Vagina (tissue), 2 donors: Measurements from ENCODE around the gene SVBP. TPM values are rescaled to one million over a fixed set of nuclear protein-coding genes. Genes with fewer than 3 reads are reported as not detected.

Experiments used
- DNase-seq, 2 donors: peaks; one replicate each; pipeline ENCODE4 v3.0.0-alpha.2; 2017; ENCODE audit errors: extremely low spot score in 2 of 2
- H3K27ac ChIP-seq: fragments of 200-600 bp; sonication (generic); one replicate; pipeline ENCODE4 v1.5.1; 2019
- H3K27me3 ChIP-seq: fragments of 200-600 bp; sonication (generic); one replicate; pipeline ENCODE4 v1.5.1; 2019
- H3K36me3 ChIP-seq, 2 donors: fragments of 200-600 bp; sonication (generic); one replicate each; pipeline ENCODE4 v1.5.1; 2017 to 2019
- H3K4me1 ChIP-seq: fragments of 200-600 bp; sonication (generic); one replicate; pipeline ENCODE4 v1.5.1; 2019
- H3K4me3 ChIP-seq, 2 donors: fragments of 200-600 bp; sonication (generic); 1 replicate in 1 of 2; 2 replicates in 1 of 2; pipeline ENCODE4 v1.5.1; 2016 to 2019
- H3K9me3 ChIP-seq: fragments of 200-600 bp; sonication (generic); one replicate; pipeline ENCODE4 v1.5.1; 2019
- POLR2A ChIP-seq, 2 donors: fragments of 450-650 bp; IDR thresholded peaks; one replicate each; pipeline ENCODE4 v1.6.1; 2017; ENCODE audit warnings: antibody characterized with exemption in 2 of 2, mild to moderate bottlenecking in 2 of 2, moderate library complexity in 2 of 2
- POLR2AphosphoS5 ChIP-seq, 2 donors: sonication (generic); formaldehyde crosslinking; IDR thresholded peaks; one replicate each; pipeline ENCODE4 v1.9.0; 2017; ENCODE audit warnings: antibody characterized with exemption in 2 of 2, mild to moderate bottlenecking in 2 of 2, low read depth in 1 of 2; ENCODE audit not compliant: insufficient read depth in 1 of 2
- intact Hi-C: fragments of 100-400 bp; cut with DNase I; formaldehyde crosslinking; loops from one replicate; pipeline ENCODE4 v1.15.1; 2023
- total RNA-seq: library from RNA; depleted of rRNA; stranded (reverse); fragments of >200 nt; gene quantifications from one replicate; pipeline ENCODE4 v1.2.3, GENCODE V29; 2016
- TF ChIP-seq, protein P1 (sequence below), 3 experiments: fragments of 450-650 bp in 2 of 3; fragments of 200-600 bp in 1 of 3; sonication (generic) in 1 of 3; IDR thresholded peaks; one replicate each; pipeline ENCODE4 v1.5.1; 2017 to 2019; ENCODE audit warnings: antibody characterized with exemption in 3 of 3, mild to moderate bottlenecking in 2 of 3, moderate library complexity in 2 of 3

The SVBP gene
- total RNA-seq, 1 donor from 2014 or later = 23.8 TPM

DNA sequence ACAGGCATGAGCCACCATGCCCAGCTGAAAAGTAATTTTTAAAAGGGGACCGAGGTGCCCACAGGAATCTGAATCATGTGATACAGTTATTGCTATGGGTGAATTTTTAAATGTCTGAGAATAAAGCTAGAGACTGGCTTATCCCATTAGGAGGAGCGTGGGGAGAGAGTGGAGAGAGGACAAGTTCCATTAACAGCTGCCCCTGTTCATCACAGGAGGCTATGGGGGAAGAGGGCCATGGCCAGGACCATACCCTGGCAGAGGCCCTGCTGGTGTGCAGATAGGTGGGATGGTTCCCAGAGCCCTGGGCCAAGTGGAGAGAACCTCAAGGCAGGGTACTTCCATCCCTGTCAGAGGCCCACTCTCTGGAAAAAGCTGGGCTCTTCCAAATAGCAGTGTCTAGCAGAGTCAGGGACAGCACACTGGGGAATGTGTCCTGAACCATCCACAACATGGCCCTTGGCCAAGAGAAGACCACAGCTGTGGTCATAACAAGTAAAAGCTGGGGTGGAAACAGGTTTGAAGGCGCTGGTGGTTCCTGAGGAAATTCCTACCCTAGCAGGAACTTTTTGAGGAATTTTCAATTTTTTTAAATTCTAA, 15.5 kb upstream of the SVBP start:
- Histone ChIP-seq H3K4me1 (no peaks in the 10 kb centered on the region), H3K9me3 (no peaks in the 10 kb centered on the region), H3K4me3 (no peak overlapping the region), H3K27ac (no peak overlapping the region), H3K36me3 (no peaks in the 10 kb centered on the region), H3K27me3 (no peaks in the 10 kb centered on the region)
- TF ChIP-seq POLR2AphosphoS5 (IDR thresholded peaks at IDR 0.05; ENCODE audit: insufficient read depth in 1 of 2, low read depth in 1 of 2) (no peak), POLR2A (IDR thresholded peaks at IDR 0.05) (no peak)
- TF ChIP-seq, protein P1, sequence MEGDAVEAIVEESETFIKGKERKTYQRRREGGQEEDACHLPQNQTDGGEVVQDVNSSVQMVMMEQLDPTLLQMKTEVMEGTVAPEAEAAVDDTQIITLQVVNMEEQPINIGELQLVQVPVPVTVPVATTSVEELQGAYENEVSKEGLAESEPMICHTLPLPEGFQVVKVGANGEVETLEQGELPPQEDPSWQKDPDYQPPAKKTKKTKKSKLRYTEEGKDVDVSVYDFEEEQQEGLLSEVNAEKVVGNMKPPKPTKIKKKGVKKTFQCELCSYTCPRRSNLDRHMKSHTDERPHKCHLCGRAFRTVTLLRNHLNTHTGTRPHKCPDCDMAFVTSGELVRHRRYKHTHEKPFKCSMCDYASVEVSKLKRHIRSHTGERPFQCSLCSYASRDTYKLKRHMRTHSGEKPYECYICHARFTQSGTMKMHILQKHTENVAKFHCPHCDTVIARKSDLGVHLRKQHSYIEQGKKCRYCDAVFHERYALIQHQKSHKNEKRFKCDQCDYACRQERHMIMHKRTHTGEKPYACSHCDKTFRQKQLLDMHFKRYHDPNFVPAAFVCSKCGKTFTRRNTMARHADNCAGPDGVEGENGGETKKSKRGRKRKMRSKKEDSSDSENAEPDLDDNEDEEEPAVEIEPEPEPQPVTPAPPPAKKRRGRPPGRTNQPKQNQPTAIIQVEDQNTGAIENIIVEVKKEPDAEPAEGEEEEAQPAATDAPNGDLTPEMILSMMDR (IDR thresholded peaks at IDR 0.05) = no peak
- DNase-seq = no peak
- intact Hi-C loops = no loop called here

DNA sequence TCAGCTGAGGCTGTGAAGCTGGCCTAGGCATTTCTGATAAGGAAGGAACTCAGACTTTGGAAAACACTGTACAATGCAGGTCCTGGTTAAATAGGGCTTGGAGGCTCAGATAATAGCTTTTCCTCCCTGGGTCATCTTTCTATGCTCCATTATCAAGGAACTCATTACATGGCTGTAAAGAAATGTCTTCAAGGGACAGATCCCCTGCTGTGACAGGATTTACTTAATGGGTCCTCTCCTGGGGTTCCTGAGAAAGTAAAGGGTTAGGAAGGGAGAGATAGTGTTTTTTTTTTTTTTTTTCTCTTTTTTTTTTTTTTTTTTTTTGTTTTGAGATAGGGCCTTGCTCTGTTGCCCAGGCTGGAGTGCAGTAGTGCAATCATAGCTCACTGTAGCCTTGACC, 14.1 kb upstream of the SVBP start:
- Histone ChIP-seq H3K9me3 (no peaks in the 10 kb centered on the region), H3K4me1 (no peaks in the 10 kb centered on the region), H3K27me3 (no peaks in the 10 kb centered on the region), H3K4me3 (no peak overlapping the region), H3K27ac (no peak overlapping the region), H3K36me3 (no peaks in the 10 kb centered on the region)
- no peak for TF ChIP-seq POLR2AphosphoS5 (IDR thresholded peaks at IDR 0.05; ENCODE audit: insufficient read depth in 1 of 2, low read depth in 1 of 2)
- TF ChIP-seq, protein P1 (IDR thresholded peaks at IDR 0.05) = no peak
- no peak for TF ChIP-seq POLR2A (IDR thresholded peaks at IDR 0.05)
- no peak for DNase-seq
- intact Hi-C loops = no loop called here

DNA sequence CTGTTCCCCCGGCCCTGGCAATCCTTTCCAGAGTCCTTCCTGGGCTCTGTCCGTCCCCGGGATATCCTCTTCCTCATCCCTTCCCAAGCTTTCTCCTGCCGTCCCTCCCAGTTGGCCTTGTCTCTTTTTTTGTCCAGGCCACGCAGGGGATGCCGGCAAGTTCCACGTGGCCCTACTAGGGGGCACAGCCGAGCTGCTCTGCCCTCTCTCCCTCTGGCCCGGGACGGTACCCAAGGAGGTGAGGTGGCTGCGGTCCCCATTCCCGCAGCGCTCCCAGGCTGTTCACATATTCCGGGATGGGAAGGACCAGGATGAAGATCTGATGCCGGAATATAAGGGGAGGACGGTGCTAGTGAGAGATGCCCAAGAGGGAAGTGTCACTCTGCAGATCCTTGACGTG, 13.4 kb upstream of the SVBP start:
- Histone ChIP-seq H3K27ac (no peak overlapping the region), H3K36me3 (no peaks in the 10 kb centered on the region), H3K27me3 (no peaks in the 10 kb centered on the region), H3K4me1 (no peaks in the 10 kb centered on the region), H3K4me3 (no peak overlapping the region), H3K9me3 (no peaks in the 10 kb centered on the region)
- no peak for DNase-seq
- intact Hi-C loops = no loop called here
- no peak for TF ChIP-seq POLR2AphosphoS5 (IDR thresholded peaks at IDR 0.05; ENCODE audit: insufficient read depth in 1 of 2, low read depth in 1 of 2)
- TF ChIP-seq POLR2A (IDR thresholded peaks at IDR 0.05) = no peak
- TF ChIP-seq, protein P1 (IDR thresholded peaks at IDR 0.05) = no peak

DNA sequence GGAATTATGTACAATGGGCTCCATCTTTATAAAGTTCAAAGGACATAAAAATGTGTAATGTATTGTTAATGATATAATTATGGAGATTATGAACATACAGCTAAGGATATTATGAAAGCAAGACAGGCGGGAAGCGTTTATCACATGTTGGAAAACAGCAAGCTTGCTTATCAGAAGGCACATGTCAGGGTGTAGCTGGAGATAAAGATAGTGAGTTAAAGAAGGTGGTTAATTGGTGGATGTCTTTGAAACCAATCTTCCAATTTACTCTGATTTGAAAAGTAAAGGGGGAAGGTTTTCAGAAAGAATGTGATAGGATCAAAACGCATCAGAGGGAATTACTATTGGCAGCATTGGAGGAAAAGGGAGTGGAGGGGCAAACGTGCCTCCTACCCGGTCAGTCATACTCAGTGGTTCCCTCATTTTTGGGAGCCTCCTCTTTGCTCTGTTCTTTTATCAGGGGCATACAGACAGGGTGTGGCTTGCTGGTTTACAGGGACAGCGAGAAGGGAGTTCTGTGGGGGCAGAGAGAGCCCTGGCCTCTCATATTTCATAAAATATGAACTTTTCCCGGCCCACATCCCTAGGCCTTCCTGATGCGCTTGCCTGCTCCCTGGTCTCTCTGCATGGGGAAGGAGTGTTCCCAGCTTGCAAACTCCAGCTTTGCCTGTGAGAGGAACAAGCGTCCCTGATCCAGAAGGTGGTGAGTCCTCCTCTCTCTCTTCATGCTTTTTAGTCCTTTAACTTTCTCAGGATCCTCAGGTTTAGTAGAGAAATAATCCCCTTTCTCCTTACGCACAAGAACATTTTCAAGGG, 8.0 kb upstream of the SVBP start:
- no peaks in the 10 kb centered on the region for H3K36me3 ChIP-seq
- intact Hi-C loops = no loop called here
- no peak overlapping the region for H3K4me3 ChIP-seq
- H3K27ac ChIP-seq = no peak overlapping the region
- H3K27me3 ChIP-seq = no peaks in the 10 kb centered on the region
- no peak for DNase-seq
- TF ChIP-seq, protein P1 (IDR thresholded peaks at IDR 0.05) = no peak
- TF ChIP-seq POLR2AphosphoS5 (IDR thresholded peaks at IDR 0.05; ENCODE audit: insufficient read depth in 1 of 2, low read depth in 1 of 2) = no peak
- TF ChIP-seq POLR2A (IDR thresholded peaks at IDR 0.05) = no peak
- peaks cover 11% of the 10 kb centered on the region for H3K4me1 ChIP-seq
- H3K9me3 ChIP-seq = no peaks in the 10 kb centered on the region

DNA sequence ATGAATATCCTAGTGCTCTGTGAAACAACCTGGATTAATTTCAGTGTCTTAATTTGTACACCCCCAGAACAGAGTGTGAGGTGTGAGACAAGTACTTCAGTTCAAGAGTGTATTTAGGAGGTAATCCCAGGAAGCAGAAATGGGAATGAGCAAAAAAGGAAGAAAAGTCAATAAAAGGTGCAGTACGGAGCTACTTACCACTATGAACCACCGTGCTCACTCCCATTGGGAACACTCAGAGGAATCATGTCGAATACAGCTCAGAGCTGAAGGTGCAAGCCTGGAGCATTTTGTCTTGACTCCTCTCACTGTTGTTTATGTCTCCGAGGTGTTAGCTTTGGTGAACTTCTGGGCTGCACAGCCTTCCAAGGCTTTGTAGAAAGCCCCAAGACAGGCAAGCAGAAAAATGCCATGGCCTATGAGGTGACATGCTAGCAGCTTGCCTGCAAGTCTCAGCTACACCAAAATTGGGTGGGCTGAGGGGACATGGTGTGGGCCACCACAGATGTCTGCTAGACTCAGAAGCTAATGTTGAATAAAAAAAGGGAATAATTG, 7.4 kb upstream of the SVBP start:
- H3K4me3 ChIP-seq = no peak overlapping the region
- peaks cover 11% of the 10 kb centered on the region for H3K4me1 ChIP-seq
- H3K36me3 ChIP-seq = no peaks in the 10 kb centered on the region
- DNase-seq = no peak
- no peaks in the 10 kb centered on the region for H3K9me3 ChIP-seq
- H3K27me3 ChIP-seq = no peaks in the 10 kb centered on the region
- H3K27ac ChIP-seq = no peak overlapping the region
- TF ChIP-seq POLR2AphosphoS5 (IDR thresholded peaks at IDR 0.05; ENCODE audit: insufficient read depth in 1 of 2, low read depth in 1 of 2) (no peak), POLR2A (IDR thresholded peaks at IDR 0.05) (no peak)
- TF ChIP-seq, protein P1 (IDR thresholded peaks at IDR 0.05) = no peak
- intact Hi-C loops = no loop called here
